Measurements from ENCODE around the gene LRIG1. TPM values are rescaled to one million over a fixed set of nuclear protein-coding genes. Genes with fewer than 3 reads are reported as not detected.
A peak's percentile ranks its signal among the peaks of the same experiment; 100 is the strongest.

LRIG1 gene
- polyA plus RNA-seq, 1 donor: 43.7 TPM

DNA sequence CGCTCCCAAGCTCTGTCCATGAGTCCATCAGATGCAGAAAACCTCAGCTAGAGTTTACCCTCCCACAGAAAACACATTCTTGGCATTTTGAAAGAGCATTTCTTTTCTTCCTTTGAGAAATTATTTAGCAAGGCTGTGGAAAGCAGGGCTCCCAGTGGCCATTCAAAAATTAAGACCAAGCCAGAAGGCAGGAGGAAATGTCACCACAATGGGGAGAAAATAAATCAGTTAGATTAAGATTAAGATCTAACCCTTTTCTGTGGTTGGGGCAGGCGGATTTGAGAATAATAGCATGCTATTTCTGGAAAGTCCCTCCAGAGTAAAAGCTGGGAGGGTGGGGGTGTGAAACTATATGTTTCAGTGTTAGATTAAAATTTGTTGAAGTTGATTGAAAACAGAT is 20.2 kb downstream of the LRIG1 start:
- Histone ChIP-seq H3K27ac (ENCODE audit: low read length) (peak overlapping the region; percentile 15), H3K27me3 (ENCODE audit: control insufficient read depth, insufficient read depth, low read length) (no peaks in the 10 kb centered on the region), H3K9me3 (ENCODE audit: control insufficient read depth, low read depth, low read length) (no peaks in the 10 kb centered on the region), H3K4me3 (ENCODE audit: low read length) (no peak overlapping the region), H3K4me1 (ENCODE audit: control insufficient read depth, insufficient read depth, low read length) (peaks cover 93% of the 10 kb centered on the region), H3K36me3 (ENCODE audit: control insufficient read depth, insufficient read depth, low read length) (no peaks in the 10 kb centered on the region)
- no peak for DNase-seq
- WGBS (ENCODE audit: insufficient coverage, low lambda C conversion rate): no CpG with 5 or more reads among the region's 2 CpGs

DNA sequence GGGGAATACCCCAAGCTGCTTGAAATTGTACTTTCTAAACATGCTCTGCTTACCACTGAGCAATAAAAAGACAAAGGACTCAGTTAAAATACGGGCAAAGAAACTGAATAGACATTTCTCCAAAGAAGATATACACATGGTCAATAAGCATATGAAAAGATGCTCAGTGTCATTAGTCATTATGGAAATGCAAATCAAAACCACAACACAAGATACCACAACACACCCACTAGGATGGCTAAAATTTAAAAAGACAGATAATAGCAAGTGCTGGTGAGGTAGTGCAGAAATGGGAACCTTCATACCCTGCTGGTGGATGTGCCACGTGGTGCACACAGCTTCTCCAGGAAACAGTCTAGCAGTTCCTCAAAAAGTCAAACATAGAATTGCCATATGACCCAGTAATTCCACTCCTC is 21.3 kb downstream of the LRIG1 start:
- Histone ChIP-seq H3K4me1 (ENCODE audit: control insufficient read depth, insufficient read depth, low read length) (peaks cover 98% of the 10 kb centered on the region), H3K9me3 (ENCODE audit: control insufficient read depth, low read depth, low read length) (no peaks in the 10 kb centered on the region), H3K27me3 (ENCODE audit: control insufficient read depth, insufficient read depth, low read length) (no peaks in the 10 kb centered on the region), H3K4me3 (ENCODE audit: low read length) (no peak overlapping the region), H3K36me3 (ENCODE audit: control insufficient read depth, insufficient read depth, low read length) (no peaks in the 10 kb centered on the region), H3K27ac (ENCODE audit: low read length) (peak overlapping the region; percentile 24)
- WGBS (ENCODE audit: insufficient coverage, low lambda C conversion rate): no CpG with 5 or more reads among the region's 2 CpGs
- no peak for DNase-seq

DNA sequence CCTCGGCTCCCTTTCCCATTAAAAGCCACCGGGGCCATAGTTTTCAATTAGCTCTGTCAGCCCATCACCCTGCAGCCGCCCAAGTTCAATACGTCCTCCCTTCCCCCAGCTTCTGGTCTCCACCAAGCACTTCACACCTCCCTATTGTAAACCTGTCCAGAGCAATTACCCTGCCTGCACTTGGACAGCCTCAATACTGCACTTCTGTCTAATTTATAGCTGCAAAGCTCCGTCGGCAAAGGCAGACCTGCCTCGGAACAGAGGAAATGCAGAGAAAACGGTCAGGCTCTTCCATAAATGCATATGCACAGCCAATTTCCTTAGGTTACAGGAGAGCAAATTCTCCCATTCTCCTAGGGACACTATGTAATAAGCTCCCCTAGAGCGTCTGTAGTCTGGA is 21.9 kb downstream of the LRIG1 start:
- no peaks in the 10 kb centered on the region for H3K27me3 ChIP-seq (ENCODE audit: control insufficient read depth, insufficient read depth, low read length)
- peak overlapping the region; percentile 24 for H3K27ac ChIP-seq (ENCODE audit: low read length)
- H3K4me3 ChIP-seq (ENCODE audit: low read length): no peak overlapping the region

DNA sequence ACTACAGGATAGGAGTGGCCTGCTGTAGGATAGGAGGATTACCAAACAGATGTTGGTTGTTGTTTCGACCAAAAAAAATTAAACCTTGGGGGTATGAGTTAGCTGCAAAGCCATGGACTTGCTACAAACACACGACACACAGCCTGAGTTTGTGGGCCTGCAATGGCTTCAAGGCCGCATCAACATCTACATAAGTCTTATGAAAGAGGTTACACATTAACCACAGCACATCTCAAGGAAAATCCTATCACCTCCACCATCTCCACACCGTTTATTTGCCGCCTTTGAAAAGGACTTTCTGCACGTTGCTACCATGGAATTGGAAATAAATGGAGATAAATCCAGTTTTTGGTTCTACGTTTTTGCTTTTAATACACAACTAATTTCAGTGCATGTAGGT is 23.0 kb downstream of the LRIG1 start:
- Histone ChIP-seq H3K27me3 (ENCODE audit: control insufficient read depth, insufficient read depth, low read length) (no peaks in the 10 kb centered on the region), H3K27ac (ENCODE audit: low read length) (peak overlapping the region; percentile 73), H3K4me1 (ENCODE audit: control insufficient read depth, insufficient read depth, low read length) (peaks cover 93% of the 10 kb centered on the region), H3K9me3 (ENCODE audit: control insufficient read depth, low read depth, low read length) (no peaks in the 10 kb centered on the region), H3K36me3 (ENCODE audit: control insufficient read depth, insufficient read depth, low read length) (no peaks in the 10 kb centered on the region), H3K4me3 (ENCODE audit: low read length) (no peak overlapping the region)
- WGBS (ENCODE audit: insufficient coverage, low lambda C conversion rate): no CpG with 5 or more reads among the region's 7 CpGs
- peak in 1 of 2 donors; percentile 73 for DNase-seq

More for the DNA sequence above, 21.9 kb downstream of the LRIG1 start:
- Histone ChIP-seq H3K4me1 (ENCODE audit: control insufficient read depth, insufficient read depth, low read length) (peaks cover 93% of the 10 kb centered on the region), H3K36me3 (ENCODE audit: control insufficient read depth, insufficient read depth, low read length) (no peaks in the 10 kb centered on the region), H3K9me3 (ENCODE audit: control insufficient read depth, low read depth, low read length) (no peaks in the 10 kb centered on the region)
- no CpG with 5 or more reads among the region's 9 CpGs for WGBS (ENCODE audit: insufficient coverage, low lambda C conversion rate)
- peak in 1 of 2 donors; percentile 63 for DNase-seq

DNA sequence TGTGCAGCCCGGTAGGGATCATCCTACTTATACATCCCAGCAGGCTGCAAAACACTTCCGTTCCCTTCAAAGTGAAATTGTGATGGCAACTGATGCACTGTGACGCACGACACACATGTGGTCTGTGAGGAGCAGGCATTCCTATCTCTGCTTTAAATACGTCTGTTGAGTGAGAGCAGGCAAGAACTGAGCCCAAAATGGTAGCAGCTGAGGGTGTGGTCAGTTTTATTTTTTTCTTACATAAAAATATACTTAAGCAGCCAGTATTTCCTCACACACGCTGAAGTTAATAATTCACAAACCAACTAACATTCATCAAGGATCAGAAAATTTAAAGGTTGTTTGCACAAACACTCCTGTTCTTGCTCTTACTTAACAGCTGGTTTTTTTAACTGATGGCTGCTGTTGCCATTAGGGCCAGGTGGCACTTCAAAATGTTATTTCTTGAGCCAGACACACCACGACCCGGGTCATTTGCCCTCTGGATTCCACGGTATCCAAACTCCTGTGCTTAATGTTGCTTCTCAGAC is 23.9 kb downstream of the LRIG1 start:
- peak in 1 of 2 donors; percentile 68 for DNase-seq
- peaks cover 90% of the 10 kb centered on the region for H3K4me1 ChIP-seq (ENCODE audit: control insufficient read depth, insufficient read depth, low read length)
- 17% methylated on average over 1 of the region's 9 CpGs for WGBS (ENCODE audit: insufficient coverage, low lambda C conversion rate)
- H3K36me3 ChIP-seq (ENCODE audit: control insufficient read depth, insufficient read depth, low read length): no peaks in the 10 kb centered on the region
- peak overlapping the region; percentile 73 for H3K27ac ChIP-seq (ENCODE audit: low read length)
- H3K27me3 ChIP-seq (ENCODE audit: control insufficient read depth, insufficient read depth, low read length): no peaks in the 10 kb centered on the region
- no peak overlapping the region for H3K4me3 ChIP-seq (ENCODE audit: low read length)
- no peaks in the 10 kb centered on the region for H3K9me3 ChIP-seq (ENCODE audit: control insufficient read depth, low read depth, low read length)

DNA sequence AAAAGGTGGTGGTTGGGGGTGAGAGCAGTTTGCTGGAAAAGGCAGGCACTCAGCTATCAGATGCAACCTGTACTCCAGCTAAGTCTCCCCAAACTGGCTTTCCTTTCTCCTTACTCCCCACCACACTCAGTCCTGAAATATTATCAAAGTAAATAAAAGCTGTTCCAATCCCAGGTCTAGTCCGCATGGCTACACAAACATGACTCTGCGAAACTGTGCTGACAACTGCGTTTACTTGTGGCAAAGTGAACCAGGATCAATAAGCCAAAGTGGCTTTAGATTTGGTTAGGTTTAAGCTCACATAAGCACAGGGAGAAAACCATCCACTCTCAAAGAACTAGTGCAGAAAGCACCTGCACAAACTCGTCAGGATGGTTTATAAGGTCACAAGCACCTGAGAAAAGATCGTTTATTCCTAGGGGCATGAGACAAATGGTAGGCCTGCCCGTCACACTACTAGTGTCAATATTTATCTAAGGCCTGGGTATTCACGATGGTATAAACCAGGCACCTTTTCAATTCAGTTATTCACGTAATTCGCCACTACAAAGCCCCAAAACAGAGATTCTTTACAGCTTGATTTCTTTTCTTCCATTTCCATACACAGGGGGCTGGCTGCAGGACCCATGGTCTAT is 25.3 kb downstream of the LRIG1 start:
- Histone ChIP-seq H3K27me3 (ENCODE audit: control insufficient read depth, insufficient read depth, low read length) (no peaks in the 10 kb centered on the region), H3K4me3 (ENCODE audit: low read length) (no peak overlapping the region), H3K36me3 (ENCODE audit: control insufficient read depth, insufficient read depth, low read length) (no peaks in the 10 kb centered on the region), H3K4me1 (ENCODE audit: control insufficient read depth, insufficient read depth, low read length) (peaks cover 82% of the 10 kb centered on the region), H3K27ac (ENCODE audit: low read length) (peak overlapping the region; percentile 73), H3K9me3 (ENCODE audit: control insufficient read depth, low read depth, low read length) (no peaks in the 10 kb centered on the region)
- WGBS (ENCODE audit: insufficient coverage, low lambda C conversion rate): 20% methylated on average over 4 of the region's 9 CpGs
- DNase-seq: peak in 1 of 2 donors; percentile 43

DNA sequence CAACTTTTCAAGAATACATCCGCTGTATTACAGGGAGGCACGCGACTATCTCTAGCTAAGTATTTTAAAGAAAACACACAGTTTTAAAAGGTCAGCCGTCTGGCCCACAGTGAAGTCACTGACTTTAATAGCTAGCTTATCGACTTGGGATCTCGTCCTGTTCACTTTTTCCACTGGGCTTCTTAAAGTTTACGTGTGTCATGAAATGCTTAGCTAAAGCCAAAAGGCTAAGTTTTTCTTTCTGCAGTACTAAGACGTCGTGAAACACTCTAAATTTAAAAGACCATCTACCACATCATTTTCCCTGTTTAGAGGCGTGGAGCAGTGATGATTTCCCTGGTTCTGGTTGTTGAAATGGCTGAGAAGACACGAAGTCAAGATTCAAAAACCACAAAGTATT is 27.1 kb downstream of the LRIG1 start:
- Histone ChIP-seq H3K27me3 (ENCODE audit: control insufficient read depth, insufficient read depth, low read length) (no peaks in the 10 kb centered on the region), H3K27ac (ENCODE audit: low read length) (peak overlapping the region; percentile 39), H3K36me3 (ENCODE audit: control insufficient read depth, insufficient read depth, low read length) (no peaks in the 10 kb centered on the region), H3K9me3 (ENCODE audit: control insufficient read depth, low read depth, low read length) (no peaks in the 10 kb centered on the region), H3K4me1 (ENCODE audit: control insufficient read depth, insufficient read depth, low read length) (peaks cover 64% of the 10 kb centered on the region), H3K4me3 (ENCODE audit: low read length) (no peak overlapping the region)
- no CpG with 5 or more reads among the region's 11 CpGs for WGBS (ENCODE audit: insufficient coverage, low lambda C conversion rate)
- DNase-seq: no peak

DNA sequence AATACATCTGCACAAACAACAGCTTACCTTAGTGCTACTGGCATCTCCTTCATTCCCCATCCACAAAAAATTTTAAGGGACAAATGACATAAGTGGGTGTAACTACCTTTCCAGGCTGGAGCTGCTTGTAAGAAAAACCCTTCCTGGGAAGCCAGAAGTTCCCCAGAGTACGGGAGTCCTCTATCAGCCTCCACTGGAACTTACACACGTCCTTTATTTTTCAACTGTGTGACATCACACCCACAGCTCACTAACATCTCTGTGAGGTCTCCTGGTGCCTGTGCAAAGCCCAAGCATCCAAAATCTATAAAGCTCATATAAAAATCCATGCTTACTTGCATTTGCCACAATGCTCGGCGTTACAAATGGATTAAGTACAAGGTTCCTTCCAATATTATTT is 27.6 kb downstream of the LRIG1 start:
- Histone ChIP-seq H3K4me3 (ENCODE audit: low read length) (no peak overlapping the region), H3K9me3 (ENCODE audit: control insufficient read depth, low read depth, low read length) (no peaks in the 10 kb centered on the region), H3K27me3 (ENCODE audit: control insufficient read depth, insufficient read depth, low read length) (no peaks in the 10 kb centered on the region), H3K27ac (ENCODE audit: low read length) (peak overlapping the region; percentile 39), H3K36me3 (ENCODE audit: control insufficient read depth, insufficient read depth, low read length) (no peaks in the 10 kb centered on the region), H3K4me1 (ENCODE audit: control insufficient read depth, insufficient read depth, low read length) (peaks cover 58% of the 10 kb centered on the region)
- 20% methylated on average over 1 of the region's 4 CpGs for WGBS (ENCODE audit: insufficient coverage, low lambda C conversion rate)
- DNase-seq: no peak

DNA sequence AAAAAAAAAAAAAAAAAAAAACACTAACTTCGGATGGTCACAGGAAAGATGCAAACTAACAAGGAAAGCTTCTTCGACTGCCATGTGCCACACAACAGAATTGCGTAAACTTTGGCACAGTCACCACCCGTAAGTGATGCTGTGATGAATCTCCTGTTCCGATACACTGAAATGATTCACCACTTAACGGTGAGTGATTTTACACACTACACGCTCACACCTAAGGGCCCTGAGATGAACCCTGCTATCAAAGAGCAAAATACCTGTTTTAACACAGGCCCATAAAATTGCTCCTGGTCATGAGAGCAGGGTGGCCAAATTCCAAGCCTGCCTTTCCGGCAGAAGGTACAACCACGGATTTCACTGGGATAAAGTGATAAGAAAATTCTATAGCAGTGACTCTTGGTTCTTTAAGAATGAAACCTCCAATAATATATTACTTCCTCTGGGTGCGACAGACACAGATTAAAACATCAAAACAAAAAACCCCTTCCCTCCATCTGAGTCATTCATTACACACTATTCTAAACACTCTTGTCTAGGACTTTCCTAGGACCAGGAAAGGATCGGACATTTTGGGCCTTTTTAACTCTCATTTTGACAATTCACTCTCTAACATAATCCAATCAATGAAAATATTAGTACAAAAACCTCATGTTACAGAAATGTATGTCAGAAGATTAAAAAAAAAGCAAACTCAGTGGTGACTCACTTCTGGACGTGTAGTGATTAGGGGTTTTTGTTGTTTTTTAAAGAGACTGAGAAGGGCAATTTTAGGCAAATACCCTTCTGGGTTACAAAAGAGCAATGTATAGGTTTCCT is 28.3 kb downstream of the LRIG1 start:
- Histone ChIP-seq H3K27ac (ENCODE audit: low read length) (peak overlapping the region; percentile 39), H3K9me3 (ENCODE audit: control insufficient read depth, low read depth, low read length) (no peaks in the 10 kb centered on the region), H3K4me1 (ENCODE audit: control insufficient read depth, insufficient read depth, low read length) (peaks cover 53% of the 10 kb centered on the region), H3K36me3 (ENCODE audit: control insufficient read depth, insufficient read depth, low read length) (no peaks in the 10 kb centered on the region), H3K27me3 (ENCODE audit: control insufficient read depth, insufficient read depth, low read length) (no peaks in the 10 kb centered on the region), H3K4me3 (ENCODE audit: low read length) (no peak overlapping the region)
- 14% methylated on average over 1 of the region's 12 CpGs for WGBS (ENCODE audit: insufficient coverage, low lambda C conversion rate)
- peak; percentile 70 to 87 for DNase-seq

DNA sequence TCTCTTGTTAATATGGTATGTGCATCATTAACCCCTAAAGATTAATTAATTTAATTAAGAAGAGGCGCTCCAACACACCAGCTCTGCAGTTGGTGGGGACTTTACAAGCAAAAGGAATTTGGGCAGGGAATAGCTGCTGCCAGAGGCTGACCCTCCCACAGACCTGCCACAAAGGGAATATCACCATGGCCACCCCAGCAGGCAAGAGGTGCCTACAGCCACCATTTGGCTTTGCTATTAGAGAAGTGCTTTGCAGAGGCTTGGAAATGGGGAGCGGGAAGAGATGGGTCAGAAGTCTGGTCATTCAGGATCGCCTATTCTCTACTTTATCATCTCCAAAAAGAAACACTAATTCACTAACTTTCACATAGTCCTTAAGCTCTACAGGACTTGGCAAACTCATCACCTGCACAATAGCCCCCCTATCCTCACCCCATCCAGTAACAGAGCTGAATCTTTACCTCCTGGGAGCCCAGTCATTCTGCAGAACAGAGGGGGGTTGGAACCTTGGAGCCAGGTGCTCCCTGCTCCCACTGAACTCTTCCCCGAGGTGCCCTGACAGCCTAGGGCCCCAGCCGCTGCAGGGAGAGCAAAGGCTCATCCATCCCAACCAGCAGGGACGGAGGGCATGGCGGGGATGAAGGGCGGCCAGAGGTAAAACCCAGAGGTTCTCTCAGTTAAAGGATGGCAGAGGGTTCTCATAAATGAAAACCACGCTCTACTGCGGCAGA is 29.7 kb downstream of the LRIG1 start:
- no peaks in the 10 kb centered on the region for H3K9me3 ChIP-seq (ENCODE audit: control insufficient read depth, low read depth, low read length)
- H3K36me3 ChIP-seq (ENCODE audit: control insufficient read depth, insufficient read depth, low read length): no peaks in the 10 kb centered on the region
- peaks cover 39% of the 10 kb centered on the region for H3K4me1 ChIP-seq (ENCODE audit: control insufficient read depth, insufficient read depth, low read length)
- no peak overlapping the region for H3K4me3 ChIP-seq (ENCODE audit: low read length)
- H3K27me3 ChIP-seq (ENCODE audit: control insufficient read depth, insufficient read depth, low read length): no peaks in the 10 kb centered on the region
- DNase-seq: no peak
- WGBS (ENCODE audit: insufficient coverage, low lambda C conversion rate): 100% methylated on average over 3 of the region's 10 CpGs
- no peak overlapping the region for H3K27ac ChIP-seq (ENCODE audit: low read length)
